Astrocyte of the spinal cord (primary cell): ENCODE data around the gene IER2.
"Not testable (repeated sequence)": the region's sequence is repeated elsewhere in the genome, so short reads cannot be mapped to it uniquely, and the experiment has no call there.

Experiments
- DNase-seq: peaks from one replicate; pipeline ENCODE4 v3.0.0; 2011; ENCODE audit warnings: low read depth, low spot score
- H3K4me3 ChIP-seq: 2 replicates; pipeline ENCODE4 v1.5.1; 2011; ENCODE audit warnings: low read depth, mild to moderate bottlenecking, low read length, moderate library complexity
- in situ Hi-C: cut with HindIII; loops from 2 replicates; pipeline ENCODE4 v1.10.0; 2017; ENCODE audit warnings: low sequenced_read_pairs
- TF ChIP-seq, protein P1 (sequence below): IDR thresholded peaks from 2 replicates; pipeline ENCODE4 v1.5.1; 2012; ENCODE audit warnings: low read depth, mild to moderate bottlenecking, low read length, inconsistent platforms

The IER2 gene

DNA sequence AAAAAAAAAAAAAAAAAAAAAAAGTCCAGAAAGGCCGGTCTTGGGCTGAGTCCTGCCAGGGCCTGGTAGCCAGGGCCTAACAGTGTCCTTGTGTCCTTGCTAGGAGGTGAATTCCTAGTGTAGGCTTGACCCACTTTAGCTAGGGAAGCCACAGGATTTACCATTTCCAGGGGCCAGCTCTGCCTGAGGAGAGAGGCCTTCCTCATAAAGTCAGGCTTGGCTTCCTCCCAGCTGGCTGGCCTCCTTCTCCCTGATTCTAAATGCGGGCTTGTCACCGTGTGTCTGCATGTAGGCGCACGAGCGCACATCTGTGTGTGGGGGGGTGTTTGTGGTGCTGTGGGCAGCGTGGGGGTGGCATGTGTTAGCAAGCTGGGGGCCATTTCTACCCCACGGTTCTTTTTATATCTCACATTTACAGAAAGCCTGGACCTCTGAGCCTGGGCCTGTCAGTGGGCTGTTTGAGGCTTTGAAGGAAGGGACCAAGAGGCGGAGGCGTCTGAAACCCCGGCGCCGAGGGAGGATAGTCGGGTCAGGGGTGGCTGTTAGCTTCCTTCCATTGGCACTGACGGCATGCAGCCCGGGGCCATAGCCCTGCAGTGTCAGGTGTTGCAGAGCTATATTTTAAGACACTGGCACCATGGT lies 31.7 kb downstream of the IER2 start:
- TF ChIP-seq, protein P1, sequence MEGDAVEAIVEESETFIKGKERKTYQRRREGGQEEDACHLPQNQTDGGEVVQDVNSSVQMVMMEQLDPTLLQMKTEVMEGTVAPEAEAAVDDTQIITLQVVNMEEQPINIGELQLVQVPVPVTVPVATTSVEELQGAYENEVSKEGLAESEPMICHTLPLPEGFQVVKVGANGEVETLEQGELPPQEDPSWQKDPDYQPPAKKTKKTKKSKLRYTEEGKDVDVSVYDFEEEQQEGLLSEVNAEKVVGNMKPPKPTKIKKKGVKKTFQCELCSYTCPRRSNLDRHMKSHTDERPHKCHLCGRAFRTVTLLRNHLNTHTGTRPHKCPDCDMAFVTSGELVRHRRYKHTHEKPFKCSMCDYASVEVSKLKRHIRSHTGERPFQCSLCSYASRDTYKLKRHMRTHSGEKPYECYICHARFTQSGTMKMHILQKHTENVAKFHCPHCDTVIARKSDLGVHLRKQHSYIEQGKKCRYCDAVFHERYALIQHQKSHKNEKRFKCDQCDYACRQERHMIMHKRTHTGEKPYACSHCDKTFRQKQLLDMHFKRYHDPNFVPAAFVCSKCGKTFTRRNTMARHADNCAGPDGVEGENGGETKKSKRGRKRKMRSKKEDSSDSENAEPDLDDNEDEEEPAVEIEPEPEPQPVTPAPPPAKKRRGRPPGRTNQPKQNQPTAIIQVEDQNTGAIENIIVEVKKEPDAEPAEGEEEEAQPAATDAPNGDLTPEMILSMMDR: no peak
- in situ Hi-C loops: no loop called here
- DNase-seq: peak; percentile 64
- no peak overlapping the region for H3K4me3 ChIP-seq

DNA sequence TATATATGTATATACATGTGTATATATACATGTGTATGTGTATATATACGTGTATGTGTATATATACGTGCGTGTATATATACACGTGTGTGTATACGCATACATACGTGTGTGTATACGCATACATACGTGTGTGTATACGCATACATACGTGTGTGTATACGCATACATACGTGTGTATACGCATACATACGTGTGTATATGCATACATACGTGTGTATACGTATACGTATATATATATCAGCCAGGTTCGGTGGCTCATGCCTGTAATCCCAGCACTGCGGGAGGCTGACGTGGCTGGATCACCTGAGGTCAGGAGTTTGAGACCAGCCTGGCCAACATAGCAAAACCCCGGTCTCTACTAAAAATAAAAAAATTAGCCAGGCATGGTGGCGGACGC lies 34.7 kb downstream of the IER2 start:
- H3K4me3 ChIP-seq, in situ Hi-C loops, DNase-seq: not testable (repeated sequence)

DNA sequence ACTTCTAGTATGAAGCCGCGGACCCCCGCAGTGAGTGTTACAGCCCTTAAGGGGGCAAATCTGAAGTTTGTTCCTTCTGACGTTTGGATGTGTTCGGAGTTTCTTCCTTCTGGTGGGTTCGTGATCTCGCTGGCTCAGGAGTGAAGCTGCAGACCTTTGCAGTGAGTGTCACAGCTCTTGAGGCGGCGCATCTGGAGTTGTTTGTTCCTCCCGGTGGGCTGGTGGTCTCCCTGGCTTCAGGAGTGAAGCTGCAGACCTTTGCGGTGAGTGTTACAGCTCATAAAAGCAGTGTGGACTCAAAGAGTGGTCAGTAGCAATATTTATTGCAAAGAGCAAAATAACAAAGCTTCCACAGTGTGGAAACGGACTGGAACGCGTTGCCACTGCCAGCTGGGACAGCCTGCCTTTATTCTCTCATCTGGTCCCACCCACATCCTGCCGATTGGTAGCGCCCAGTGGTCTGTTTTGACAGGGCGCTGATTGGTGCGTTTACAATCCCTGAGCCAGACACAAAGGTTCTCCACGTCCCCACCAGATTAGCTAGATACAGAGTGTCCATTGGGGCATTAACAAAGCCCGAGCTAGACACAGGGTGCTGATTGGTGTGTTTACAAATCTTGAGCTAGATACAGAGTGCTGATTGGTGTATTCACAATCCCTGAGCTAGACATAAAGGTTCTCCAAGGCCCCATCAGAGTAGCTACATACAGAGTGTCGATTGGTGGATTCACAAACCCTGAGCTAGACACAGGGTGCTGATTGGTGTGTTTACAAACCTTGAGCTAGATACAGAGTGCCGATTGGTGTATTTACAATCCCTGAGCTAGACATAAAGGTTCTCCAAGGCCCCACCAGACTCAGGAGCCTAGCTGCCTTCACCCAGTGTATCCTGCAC lies 35.8 kb downstream of the IER2 start:
- in situ Hi-C loops, DNase-seq, H3K4me3 ChIP-seq: not testable (repeated sequence)

DNA sequence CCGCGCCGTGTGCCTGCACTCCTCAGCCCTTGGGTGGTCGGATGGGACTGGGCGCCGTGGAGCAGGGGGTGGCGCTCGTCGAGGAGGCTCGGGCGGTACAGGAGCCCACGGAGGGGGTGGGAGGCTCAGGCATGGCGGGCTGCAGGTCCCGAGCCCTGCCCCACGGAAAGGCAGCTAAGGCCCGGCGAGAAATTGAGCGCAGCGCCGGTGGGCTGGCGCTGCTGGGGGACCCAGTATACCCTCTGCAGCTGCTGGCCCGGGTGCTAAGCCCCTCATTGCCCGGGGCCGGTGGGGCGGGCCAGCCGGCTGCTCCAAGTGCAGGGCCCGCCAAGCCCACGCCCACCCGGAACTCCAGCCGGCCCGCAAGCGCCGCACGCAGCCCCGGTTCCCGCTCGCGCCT lies 36.5 kb downstream of the IER2 start:
- DNase-seq, H3K4me3 ChIP-seq, in situ Hi-C loops: not testable (repeated sequence)

DNA sequence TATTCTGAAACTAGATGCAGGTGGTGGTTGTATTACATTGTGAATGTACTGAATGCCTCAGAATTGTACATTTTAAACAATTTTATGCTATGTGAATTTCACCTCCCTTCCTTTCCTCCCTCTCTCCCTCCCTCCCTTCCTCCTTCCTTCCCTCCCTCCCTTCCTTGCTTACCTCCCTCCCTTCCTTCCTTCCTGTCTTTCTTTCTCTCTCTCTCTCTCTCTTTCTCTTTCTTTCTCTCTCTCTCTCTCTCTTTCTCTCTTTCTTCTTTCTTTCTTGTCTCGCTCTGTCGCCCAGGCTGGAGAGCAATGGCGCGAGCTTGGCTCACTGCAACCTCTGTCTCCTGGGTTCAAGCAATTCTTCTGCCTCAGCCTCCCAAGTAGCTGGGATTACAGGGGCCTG lies 37.2 kb downstream of the IER2 start:
- TF ChIP-seq, protein P1: no peak
- in situ Hi-C loops: no loop called here
- DNase-seq: no peak
- no peak overlapping the region for H3K4me3 ChIP-seq

DNA sequence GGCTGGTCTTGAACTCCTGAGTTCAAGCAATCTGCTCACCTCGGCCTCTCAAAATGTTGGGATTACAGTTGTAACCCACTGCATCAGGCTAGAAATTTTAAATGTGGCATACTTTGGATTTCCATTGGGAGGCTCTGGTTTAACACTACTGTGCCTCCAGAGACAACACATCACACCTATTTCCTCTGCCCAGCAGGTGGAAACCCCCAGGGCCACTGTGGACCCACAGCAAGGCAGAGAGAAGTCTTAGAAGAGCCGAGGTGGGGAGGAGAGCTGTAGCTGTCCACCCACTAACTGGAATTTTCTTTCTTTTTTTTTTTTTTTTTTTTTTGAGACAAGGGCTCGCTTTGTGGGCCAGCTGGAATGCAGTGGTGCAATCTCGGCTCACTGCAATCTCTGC lies 39.4 kb downstream of the IER2 start:
- TF ChIP-seq, protein P1: no peak
- no peak for DNase-seq
- in situ Hi-C loops: no loop called here
- H3K4me3 ChIP-seq: no peak overlapping the region

DNA sequence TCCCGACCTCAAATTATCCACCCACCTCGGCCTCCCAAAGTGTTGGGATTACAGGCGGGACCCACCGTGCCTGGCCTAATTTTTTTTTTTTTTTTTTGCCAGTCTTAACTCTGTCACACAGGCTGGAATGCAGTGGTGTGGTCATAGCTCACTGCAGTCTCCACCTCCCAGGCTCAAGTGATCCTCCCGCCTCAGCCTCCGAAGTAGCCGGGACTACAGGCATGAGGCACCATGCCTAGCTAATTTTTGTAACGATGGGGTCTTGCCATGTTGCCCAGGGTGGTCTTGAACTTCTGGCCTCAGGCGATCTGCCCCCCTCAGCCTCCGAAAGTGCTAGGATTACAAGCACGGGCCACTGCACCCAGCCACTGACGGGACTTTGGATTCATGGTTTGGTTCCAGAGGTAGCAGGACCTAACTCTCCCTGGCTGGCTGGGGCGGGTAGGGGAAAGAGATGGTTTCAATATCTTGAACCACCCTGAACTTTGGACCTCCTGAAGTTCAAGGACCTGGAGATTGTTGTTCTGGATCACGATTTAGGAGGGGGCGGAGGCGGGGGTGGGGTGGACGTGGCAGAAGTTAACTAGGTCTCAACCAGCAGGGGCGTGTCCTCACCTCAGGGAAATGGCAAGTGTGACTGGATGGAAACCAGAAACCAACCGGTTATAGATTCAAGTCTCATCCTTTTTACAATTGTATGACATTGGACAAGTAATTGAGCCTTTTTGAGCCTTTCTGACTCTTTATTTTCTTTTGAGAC lies 40.8 kb downstream of the IER2 start:
- TF ChIP-seq, protein P1: no peak
- in situ Hi-C loops: no loop called here

DNA sequence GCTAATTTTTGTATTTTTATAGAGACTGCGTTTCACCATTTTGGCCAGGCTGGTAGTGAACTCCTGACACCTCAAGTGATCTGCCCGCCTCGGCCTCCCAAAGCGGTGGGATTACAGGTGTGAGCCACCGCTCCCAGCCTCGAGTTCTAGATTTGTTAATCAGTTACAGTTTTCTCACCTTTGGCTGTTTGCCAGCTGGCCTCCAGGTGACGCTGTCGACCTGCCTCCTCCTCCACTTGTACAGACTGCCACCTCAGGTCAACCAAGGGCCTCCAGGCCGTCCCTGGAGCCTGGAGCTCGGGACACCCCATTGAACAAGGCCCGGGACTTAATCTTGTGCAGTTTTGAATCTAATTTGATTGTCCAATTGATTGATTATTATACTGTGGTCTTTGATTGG lies 45.5 kb downstream of the IER2 start:
- TF ChIP-seq, protein P1: no peak
- in situ Hi-C loops: no loop called here
- H3K4me3 ChIP-seq: no peak overlapping the region
- DNase-seq: no peak

More for the DNA sequence above, 40.8 kb downstream of the IER2 start:
- no peak for DNase-seq
- no peak overlapping the region for H3K4me3 ChIP-seq
